Prostate gland (tissue), 2 donors: ENCODE data around the gene PLGRKT. TPM values are rescaled to one million over a fixed set of nuclear protein-coding genes. Genes with fewer than 3 reads are reported as not detected.

Experiments
- DNase-seq: peaks from one replicate; pipeline ENCODE4 v3.0.0-alpha.2; 2019; ENCODE audit warnings: low spot score
- H3K27ac ChIP-seq, 2 donors: fragments of 200-600 bp; sonication (generic); 2 replicates each; pipeline ENCODE4 v1.5.1; 2017 to 2019
- H3K27me3 ChIP-seq: fragments of 200-600 bp; sonication (generic); replicated peaks from 2 replicates; pipeline ENCODE4 v1.5.1; 2019; ENCODE audit not compliant: insufficient read depth
- H3K36me3 ChIP-seq, 2 donors: fragments of 200-600 bp; sonication (generic); 1 replicate in 1 of 2; 2 replicates in 1 of 2; pipeline versions ENCODE4 v1.5.1 to v1.8.1; 2017 to 2019
- H3K4me1 ChIP-seq: fragments of 200-600 bp; sonication (generic); replicated peaks from 2 replicates; pipeline ENCODE4 v1.5.1; 2019
- H3K4me3 ChIP-seq, 2 donors: fragments of 200-600 bp; sonication (generic); 2 replicates each; pipeline ENCODE4 v1.5.1; 2017 to 2019
- H3K9me3 ChIP-seq: fragments of 200-600 bp; sonication (generic); 2 replicates; pipeline ENCODE4 v1.5.1; 2017
- POLR2A ChIP-seq: fragments of 450-650 bp; IDR thresholded peaks from one replicate; pipeline ENCODE4 v1.6.1; 2016; ENCODE audit warnings: antibody characterized with exemption, mild to moderate bottlenecking
- POLR2AphosphoS5 ChIP-seq: sonication (generic); formaldehyde crosslinking; IDR thresholded peaks from one replicate; pipeline ENCODE4 v1.6.1; 2017; ENCODE audit warnings: antibody characterized with exemption
- WGBS: methylation state at CpG from one replicate; pipeline ENCODE4 v1.1.5; 2018; 5-methylcytosine and 5-hydroxymethylcytosine counted together
- intact Hi-C: fragments of 100-400 bp; cut with DNase I; formaldehyde crosslinking; loops from one replicate; pipeline ENCODE4 v1.14.2; 2022
- total RNA-seq, 2 donors: library from RNA; depleted of rRNA; stranded (reverse); fragments of >200 nt; gene quantifications; one replicate each; pipeline ENCODE4 v1.1.0, GENCODE V29; 2016
- TF ChIP-seq, protein P1 (sequence below), 4 experiments: fragments of 200-600 bp in 2 of 4; fragments of 450-650 bp in 2 of 4; sonication (generic) in 2 of 4; IDR thresholded peaks; 1 replicate in 3 of 4; 2 replicates in 1 of 4; pipeline ENCODE4 v1.5.1; 2016 to 2019; ENCODE audit warnings: antibody characterized with exemption in 4 of 4, mild to moderate bottlenecking in 2 of 4, moderate library complexity in 2 of 4

PLGRKT gene
- total RNA-seq, 2 donors from 2014 or later, result 10.4 to 49.6 TPM

DNA sequence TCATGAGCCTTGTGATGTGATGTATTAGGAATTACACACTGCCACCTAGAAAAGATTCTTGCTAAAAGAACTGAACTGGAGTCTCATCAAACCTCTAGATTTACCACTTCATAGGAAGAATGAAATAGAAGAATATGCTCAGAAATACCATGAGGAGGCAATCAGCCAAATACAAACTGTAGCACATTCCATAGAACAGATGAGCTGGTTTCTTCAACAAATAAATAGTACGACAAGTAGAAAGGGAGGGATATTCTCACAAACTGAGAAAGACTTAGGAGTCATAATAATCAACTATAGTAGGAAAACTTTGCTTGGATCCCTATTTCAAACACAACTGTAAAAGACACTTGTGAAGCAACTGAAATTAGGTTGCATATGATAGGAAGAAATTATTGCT, 15.4 kb downstream of the PLGRKT start:
- 76% methylated on average over 1 of the region's 1 CpG for WGBS
- Histone ChIP-seq H3K4me1 (no peaks in the 10 kb centered on the region), H3K9me3 (no peaks in the 10 kb centered on the region), H3K4me3 (no peak overlapping the region), H3K36me3 (no peaks in the 10 kb centered on the region), H3K27ac (no peak overlapping the region), H3K27me3 (no peaks in the 10 kb centered on the region)
- TF ChIP-seq POLR2AphosphoS5 (no peak), POLR2A (no peak)
- TF ChIP-seq, protein P1, sequence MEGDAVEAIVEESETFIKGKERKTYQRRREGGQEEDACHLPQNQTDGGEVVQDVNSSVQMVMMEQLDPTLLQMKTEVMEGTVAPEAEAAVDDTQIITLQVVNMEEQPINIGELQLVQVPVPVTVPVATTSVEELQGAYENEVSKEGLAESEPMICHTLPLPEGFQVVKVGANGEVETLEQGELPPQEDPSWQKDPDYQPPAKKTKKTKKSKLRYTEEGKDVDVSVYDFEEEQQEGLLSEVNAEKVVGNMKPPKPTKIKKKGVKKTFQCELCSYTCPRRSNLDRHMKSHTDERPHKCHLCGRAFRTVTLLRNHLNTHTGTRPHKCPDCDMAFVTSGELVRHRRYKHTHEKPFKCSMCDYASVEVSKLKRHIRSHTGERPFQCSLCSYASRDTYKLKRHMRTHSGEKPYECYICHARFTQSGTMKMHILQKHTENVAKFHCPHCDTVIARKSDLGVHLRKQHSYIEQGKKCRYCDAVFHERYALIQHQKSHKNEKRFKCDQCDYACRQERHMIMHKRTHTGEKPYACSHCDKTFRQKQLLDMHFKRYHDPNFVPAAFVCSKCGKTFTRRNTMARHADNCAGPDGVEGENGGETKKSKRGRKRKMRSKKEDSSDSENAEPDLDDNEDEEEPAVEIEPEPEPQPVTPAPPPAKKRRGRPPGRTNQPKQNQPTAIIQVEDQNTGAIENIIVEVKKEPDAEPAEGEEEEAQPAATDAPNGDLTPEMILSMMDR (IDR thresholded peaks at IDR 0.05), result no peak
- intact Hi-C loops, result no loop called here
- no peak for DNase-seq

DNA sequence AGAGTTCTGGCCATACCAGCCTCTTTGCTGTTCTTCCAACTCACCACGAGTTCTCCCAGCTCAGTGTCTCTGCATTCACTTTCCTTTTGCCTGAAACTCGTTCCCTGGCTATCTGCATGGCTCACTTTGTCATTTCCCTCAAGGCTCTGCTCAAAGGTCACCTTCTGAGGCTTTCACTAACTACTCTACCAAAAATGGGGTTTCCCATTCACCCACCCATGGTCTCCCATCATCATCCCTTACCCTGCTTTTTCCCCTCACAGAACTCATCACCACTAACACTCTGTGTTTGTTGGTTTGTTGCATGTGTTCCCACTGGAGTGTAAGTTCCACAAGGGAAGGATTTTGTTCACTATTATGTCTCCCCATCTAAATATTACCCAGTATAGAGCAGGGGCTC, 16.6 kb downstream of the PLGRKT start:
- no peak overlapping the region for H3K27ac ChIP-seq
- no peaks in the 10 kb centered on the region for H3K9me3 ChIP-seq
- no peak overlapping the region for H3K4me3 ChIP-seq
- DNase-seq, result no peak
- no peaks in the 10 kb centered on the region for H3K27me3 ChIP-seq
- TF ChIP-seq POLR2AphosphoS5 (no peak), POLR2A (no peak)
- TF ChIP-seq, protein P1 (IDR thresholded peaks at IDR 0.05), result no peak
- intact Hi-C loops, result no loop called here
- no peaks in the 10 kb centered on the region for H3K36me3 ChIP-seq
- 77% methylated on average over 2 of the region's 2 CpGs for WGBS
- no peaks in the 10 kb centered on the region for H3K4me1 ChIP-seq

DNA sequence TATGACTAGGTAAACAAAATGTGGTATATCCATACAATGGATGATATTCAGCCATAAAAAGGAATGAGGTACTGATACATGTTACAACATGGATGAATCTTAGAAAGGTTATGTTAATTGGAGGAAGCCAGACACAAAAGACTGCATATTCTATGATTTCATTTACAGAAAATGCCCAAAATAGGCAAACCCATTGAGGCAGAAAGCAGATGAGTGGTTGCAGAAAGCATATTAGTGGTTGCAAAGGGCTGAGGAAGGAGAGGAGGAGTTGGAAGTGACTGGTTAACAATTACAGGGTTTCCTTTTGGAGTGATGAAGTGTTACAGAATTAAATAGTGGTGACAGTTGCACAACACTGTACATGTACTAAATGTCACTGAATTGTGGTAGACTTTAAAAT, 17.7 kb downstream of the PLGRKT start:
- intact Hi-C loops, result no loop called here
- DNase-seq, result no peak
- H3K4me1 ChIP-seq, result no peaks in the 10 kb centered on the region
- no peak for TF ChIP-seq POLR2AphosphoS5
- H3K4me3 ChIP-seq, result no peak overlapping the region
- no peaks in the 10 kb centered on the region for H3K36me3 ChIP-seq
- no peak overlapping the region for H3K27ac ChIP-seq
- no peaks in the 10 kb centered on the region for H3K9me3 ChIP-seq
- no peaks in the 10 kb centered on the region for H3K27me3 ChIP-seq

DNA sequence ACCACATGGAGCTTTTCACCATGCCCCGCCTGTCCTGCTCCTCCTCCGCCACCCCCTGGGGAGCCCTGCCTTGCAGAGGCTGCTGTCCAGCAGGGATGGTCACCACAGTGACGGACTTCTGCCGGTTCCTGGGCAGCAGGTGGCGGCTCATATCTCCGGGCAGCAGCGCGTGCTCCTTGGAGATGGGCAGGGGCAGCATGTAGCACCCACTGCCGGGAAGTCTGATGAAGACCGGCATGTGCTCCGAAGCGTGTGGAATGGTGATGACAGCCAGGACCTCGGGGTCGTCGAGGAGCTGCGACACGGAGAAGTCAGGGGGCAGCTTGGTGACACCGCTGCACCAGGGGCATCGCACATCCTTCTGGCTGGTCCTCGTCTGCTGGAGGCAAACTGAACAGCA, 19.2 kb downstream of the PLGRKT start:
- WGBS, result 96% methylated on average over 20 of the region's 20 CpGs
- no peak for TF ChIP-seq POLR2AphosphoS5
- TF ChIP-seq POLR2A, result no peak
- TF ChIP-seq, protein P1 (IDR thresholded peaks at IDR 0.05), result no peak
- no peaks in the 10 kb centered on the region for H3K36me3 ChIP-seq
- H3K27me3 ChIP-seq, result no peaks in the 10 kb centered on the region
- H3K4me1 ChIP-seq, result no peaks in the 10 kb centered on the region
- H3K4me3 ChIP-seq, result no peak overlapping the region
- no peaks in the 10 kb centered on the region for H3K9me3 ChIP-seq
- intact Hi-C loops, result no loop called here
- H3K27ac ChIP-seq, result no peak overlapping the region
- DNase-seq, result no peak

DNA sequence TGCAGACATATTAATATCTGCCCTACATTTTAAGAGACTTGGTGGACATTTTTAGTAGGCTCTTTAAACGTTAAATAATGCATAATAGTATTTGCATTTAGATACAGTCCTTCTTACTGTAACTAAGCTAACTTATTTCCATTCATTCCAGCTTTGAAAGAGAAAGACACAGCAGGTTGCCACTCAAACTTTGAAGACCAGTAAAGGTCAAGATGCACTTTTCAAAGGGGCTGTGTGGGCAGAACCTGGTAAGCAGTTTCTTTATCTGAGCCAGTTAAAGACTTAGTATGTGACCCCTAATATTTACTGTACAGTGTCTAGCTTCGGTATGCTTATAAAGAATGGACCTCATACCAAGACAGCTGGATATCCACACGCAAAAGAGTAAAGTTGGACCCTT, 20.8 kb downstream of the PLGRKT start:
- H3K27me3 ChIP-seq, result no peaks in the 10 kb centered on the region
- no peak overlapping the region for H3K4me3 ChIP-seq
- intact Hi-C loops, result no loop called here
- no peak for TF ChIP-seq POLR2AphosphoS5
- H3K4me1 ChIP-seq, result no peaks in the 10 kb centered on the region
- WGBS, result 69% methylated on average over 3 of the region's 3 CpGs
- DNase-seq, result no peak
- H3K9me3 ChIP-seq, result no peaks in the 10 kb centered on the region
- H3K36me3 ChIP-seq, result no peaks in the 10 kb centered on the region
- no peak overlapping the region for H3K27ac ChIP-seq

DNA sequence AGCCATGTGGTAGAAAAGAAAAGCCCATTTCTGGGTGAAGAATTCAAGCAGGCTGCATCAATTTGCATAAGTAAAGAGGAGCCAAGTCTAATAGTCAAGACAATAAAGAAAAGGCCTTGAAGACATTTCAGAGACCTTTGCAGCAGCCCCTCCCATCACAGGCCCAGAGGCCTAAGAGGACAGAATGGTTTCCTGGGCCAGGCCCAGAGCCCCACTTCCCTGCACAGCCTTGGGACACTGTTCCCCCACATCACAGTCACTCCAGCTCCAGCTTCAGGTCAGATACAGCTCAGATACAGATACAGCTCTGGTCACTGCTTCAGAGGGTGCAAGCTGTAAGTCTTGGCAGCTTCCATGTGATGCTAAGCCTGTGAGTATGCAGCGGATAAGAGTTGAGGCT, 29.1 kb downstream of the PLGRKT start:
- TF ChIP-seq POLR2A, result no peak
- no peak for TF ChIP-seq POLR2AphosphoS5
- TF ChIP-seq, protein P1 (IDR thresholded peaks at IDR 0.05), result no peak
- H3K27ac ChIP-seq, result no peak overlapping the region
- H3K4me3 ChIP-seq, result no peak overlapping the region
- no peaks in the 10 kb centered on the region for H3K27me3 ChIP-seq
- no peaks in the 10 kb centered on the region for H3K36me3 ChIP-seq
- WGBS, result 100% methylated on average over 1 of the region's 1 CpG
- H3K4me1 ChIP-seq, result no peaks in the 10 kb centered on the region
- intact Hi-C loops, result no loop called here
- H3K9me3 ChIP-seq, result no peaks in the 10 kb centered on the region
- no peak for DNase-seq
